Inflammatory macrophage (primary cell): ENCODE data around the gene SEMA4F.
"Not testable (repeated sequence)": the region's sequence is repeated elsewhere in the genome, so short reads cannot be mapped to it uniquely, and the experiment has no call there.

Experiments
- DNase-seq, 2 donors: peaks; one replicate each; pipeline ENCODE4 v3.0.0-alpha.2; 2020 to 2022
- total RNA-seq, 18 experiments: gene quantifications; one replicate each; lab custom pipeline; 2026; ENCODE audit warnings: mixed read lengths in 6 of 18, inconsistent platforms in 2 of 18; lab: John Stamatoyannopoulos, UW

SEMA4F gene, protein sequence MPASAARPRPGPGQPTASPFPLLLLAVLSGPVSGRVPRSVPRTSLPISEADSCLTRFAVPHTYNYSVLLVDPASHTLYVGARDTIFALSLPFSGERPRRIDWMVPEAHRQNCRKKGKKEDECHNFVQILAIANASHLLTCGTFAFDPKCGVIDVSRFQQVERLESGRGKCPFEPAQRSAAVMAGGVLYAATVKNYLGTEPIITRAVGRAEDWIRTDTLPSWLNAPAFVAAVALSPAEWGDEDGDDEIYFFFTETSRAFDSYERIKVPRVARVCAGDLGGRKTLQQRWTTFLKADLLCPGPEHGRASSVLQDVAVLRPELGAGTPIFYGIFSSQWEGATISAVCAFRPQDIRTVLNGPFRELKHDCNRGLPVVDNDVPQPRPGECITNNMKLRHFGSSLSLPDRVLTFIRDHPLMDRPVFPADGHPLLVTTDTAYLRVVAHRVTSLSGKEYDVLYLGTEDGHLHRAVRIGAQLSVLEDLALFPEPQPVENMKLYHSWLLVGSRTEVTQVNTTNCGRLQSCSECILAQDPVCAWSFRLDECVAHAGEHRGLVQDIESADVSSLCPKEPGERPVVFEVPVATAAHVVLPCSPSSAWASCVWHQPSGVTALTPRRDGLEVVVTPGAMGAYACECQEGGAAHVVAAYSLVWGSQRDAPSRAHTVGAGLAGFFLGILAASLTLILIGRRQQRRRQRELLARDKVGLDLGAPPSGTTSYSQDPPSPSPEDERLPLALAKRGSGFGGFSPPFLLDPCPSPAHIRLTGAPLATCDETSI
- 1.4 to 7.0 (median 3.4) reads per million in 18 experiments for total RNA-seq

DNA sequence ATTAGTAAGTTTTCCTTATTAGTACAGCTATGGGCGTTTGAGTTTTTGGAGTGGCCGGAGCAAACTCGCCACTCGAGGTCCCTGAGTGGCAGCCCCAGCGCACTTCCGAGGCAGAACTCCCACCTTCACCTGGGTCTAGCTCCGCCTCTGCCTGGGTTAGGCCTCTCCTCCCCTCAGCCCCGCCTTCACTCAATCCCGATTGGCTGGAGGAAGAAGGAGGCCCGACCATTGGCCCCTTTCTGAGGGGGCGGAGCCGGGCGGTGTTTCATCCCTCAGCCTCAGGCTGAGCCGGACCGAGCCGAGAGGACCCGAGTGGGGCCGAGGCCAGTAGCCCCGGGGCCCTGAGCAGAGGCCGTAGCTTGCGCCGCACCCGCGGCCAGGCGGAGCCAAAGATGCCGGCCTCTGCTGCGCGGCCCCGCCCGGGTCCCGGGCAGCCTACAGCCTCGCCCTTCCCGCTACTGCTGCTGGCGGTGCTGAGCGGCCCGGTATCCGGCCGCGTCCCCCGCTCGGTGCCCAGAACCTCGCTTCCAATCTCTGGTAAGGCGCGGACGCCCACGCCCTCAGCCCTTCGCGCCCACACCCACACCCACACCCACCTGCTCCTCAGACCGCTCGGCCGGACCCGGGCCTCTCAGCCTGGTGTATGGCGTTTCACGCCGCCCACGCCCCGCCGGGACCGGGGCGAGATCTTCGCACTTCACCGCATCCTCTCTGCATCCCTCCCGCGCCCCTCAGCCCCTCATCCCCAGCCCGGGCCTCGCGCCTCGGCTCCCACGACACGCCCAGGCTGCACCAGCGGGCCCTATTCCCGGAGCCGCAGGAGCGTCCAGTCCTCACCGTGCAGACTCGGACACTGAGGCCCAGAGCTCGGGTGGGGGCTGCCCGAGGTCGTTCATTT is at the start of gene SEMA4F:
Gene SEMA4F, plus strand, starts transcription at position 263 of the 898 bp plus-strand sequence. Its CDS starts 130 bp downstream, at position 393.
- DNase-seq: peak; percentile 92 to 93

GRCh38 chr2:74606927-74607326 is 47.1 kb upstream of the SEMA4F start:
- DNase-seq: no peak

GRCh38 chr2:74617122-74617521 is 36.9 kb upstream of the SEMA4F start:
- no peak for DNase-seq

DNA sequence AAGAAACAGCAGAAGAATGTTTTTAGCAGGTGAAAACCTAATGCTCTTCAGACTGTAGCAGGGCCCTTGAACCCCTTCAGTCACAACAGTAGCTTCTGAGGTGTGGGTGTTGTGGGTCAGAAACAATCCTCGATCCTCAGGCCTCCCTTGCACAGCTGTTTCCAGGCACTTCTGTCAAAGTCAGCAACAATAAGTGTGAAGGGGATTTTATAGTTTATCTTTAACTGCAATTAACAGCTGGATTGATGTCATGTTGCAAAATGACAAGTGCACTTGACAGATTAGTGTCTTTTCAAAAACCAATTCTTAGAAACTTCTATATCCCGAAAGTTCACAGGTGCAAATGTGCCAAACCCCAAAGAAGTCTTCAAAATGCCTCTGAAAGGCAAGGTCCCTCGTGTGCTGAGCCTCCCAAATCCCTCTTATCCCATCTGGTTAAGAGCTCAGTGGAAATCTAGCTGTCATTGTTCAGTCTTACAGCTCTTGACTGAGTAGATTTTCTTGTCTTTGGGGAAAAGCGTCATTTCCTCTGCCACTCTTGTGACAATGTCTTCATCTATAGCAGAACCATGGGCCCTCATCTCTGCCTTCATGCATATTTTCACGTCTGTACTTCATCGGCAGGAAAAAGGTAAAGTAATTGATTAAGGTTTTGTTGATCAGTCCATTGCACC is 35.5 kb upstream of the SEMA4F start:
- no peak for DNase-seq

DNA sequence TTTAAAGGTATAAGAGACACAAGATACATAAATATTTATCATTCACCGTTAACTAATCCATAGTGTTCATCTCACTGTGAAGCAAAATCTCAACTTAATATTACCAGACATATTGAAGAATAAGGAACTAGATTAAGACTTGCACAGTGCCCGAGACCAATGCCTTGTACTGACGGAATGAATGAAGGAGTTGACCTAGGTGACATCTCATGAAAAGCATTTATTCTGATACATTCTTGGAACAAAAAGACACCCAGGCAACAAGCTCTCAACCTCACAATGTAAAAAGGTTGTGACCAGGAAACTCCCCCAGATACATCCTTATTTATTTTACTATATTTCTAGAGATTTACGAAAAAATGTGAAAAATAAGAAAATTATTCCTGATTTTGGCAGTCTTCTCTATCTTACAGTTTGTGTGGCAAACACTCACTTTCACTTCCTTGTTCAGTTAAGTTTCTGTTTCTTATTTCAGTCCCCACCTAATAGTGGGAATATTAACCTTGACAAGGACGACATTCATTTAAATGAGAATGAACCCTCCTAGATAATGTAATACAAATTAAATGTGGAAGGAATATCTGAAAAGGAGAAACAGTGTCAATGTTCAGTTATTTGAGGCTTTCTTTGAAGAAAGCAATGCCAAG is 34.3 kb upstream of the SEMA4F start:
- DNase-seq: peak in 1 of 2 donors; percentile 16

DNA sequence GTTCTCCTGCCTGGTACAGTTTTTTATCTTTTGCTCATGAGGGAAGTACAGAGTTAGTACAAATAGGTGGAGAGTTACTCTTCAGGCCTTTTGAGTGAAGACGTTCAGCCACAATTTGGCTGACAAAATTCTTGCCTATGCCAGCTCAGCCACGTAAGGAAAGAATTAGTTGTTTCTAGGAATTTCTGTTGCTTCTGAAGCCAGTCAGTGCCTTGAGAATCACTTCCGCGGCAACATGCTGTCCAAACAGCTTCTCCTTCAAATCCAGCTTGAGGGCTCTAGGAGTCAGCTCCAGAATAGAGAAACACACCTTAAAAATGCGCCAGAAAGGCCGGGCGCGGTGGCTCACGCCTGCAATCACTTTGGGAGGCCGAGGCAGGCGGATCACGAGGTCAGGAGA is 33.4 kb upstream of the SEMA4F start:
- DNase-seq: no peak

GRCh38 chr2:74625658-74626425 is 28.2 kb upstream of the SEMA4F start:
- DNase-seq: no peak

DNA sequence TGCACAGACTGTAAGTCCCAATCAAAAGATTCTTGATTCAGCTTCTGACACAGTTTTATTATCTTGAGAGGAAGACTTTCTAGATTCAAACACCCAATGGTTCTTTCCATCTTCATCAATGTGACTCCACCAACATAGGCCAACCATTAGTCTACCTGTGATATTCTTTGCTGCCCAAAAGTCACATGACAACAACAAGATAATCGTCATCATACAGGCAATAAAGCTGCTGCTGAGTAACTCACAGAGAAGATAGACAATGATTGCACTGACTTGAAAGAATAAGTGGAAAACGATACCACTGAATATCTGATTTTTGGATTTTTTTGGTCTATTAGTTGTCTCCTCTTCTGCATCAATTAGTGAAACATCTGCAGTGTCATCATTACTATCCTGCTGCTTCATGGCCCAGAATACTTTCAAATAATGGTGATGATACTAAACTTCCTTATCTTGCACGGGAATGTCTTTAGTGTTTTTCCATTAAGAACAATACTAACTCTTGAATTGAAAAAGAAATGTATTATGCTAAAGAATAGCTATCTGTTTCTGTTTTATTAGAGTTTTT is 25.4 kb upstream of the SEMA4F start:
- no peak for DNase-seq

DNA sequence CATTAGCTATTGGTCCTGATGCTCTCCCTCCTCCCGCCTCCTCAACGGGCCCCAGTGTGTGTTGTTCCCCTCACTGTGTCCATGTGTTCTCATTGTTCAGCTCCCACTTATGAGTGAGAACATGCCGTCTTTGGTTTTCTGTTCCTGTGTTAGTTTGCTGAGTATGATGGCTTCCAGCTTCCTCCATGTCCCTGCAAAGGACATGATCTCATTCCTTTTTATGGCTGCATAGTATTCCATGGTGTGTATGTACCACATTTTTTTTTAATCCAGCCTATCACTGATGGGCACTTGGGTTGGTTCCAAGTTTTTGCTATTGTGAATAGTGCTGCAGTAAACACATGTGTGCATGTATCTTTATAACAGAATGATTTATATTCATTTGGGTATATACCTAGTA is 23.6 kb upstream of the SEMA4F start:
- DNase-seq: not testable (repeated sequence)

GRCh38 chr2:74632209-74632938 is 21.7 kb upstream of the SEMA4F start:
- DNase-seq: no peak

DNA sequence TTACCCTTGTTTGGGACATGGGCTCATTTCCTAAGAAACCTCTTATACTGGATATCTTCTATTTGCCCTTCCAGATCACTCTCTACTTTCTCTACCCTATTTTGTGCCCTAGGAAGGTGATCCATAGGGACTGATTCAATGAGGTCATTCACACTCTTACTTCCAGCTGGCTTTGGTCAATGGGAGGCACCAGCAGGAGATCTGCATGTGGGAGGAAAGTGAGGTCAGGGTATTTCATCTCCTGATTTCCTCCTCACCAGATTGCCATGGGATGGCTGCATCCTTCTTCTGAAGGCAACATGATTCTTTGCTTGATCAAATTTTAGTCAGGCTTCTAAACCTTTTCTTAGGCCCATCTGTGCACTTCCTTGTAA is 21.1 kb upstream of the SEMA4F start:
- DNase-seq: no peak

- no peak for DNase-seq
These were observed 14.5 kb upstream of the SEMA4F start for GRCh38 chr2:74639550-74639949.

DNA sequence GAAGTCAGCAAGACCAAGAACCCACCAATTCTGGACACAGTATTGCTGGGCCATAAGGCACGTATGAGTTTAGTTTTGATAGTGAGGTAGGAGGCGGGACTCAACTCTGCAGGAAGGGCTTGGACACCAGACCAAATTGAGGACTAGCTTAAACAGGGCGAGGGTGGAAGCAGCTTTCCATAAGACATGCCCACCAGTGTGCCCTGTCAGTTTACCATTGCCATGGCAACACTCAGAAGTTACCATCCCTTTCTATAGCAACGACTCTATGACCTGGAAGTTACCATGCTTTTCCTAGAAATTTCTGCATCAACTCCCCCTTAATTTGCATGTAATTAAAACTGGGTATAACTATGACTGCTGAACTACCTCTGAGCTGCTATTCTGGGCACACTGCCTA is 8.7 kb upstream of the SEMA4F start:
- DNase-seq: no peak

- DNase-seq: no peak
These were observed 7.8 kb upstream of the SEMA4F start for GRCh38 chr2:74646201-74646600.

GRCh38 chr2:74646834-74647482 is 7.1 kb upstream of the SEMA4F start:
- no peak for DNase-seq

DNA sequence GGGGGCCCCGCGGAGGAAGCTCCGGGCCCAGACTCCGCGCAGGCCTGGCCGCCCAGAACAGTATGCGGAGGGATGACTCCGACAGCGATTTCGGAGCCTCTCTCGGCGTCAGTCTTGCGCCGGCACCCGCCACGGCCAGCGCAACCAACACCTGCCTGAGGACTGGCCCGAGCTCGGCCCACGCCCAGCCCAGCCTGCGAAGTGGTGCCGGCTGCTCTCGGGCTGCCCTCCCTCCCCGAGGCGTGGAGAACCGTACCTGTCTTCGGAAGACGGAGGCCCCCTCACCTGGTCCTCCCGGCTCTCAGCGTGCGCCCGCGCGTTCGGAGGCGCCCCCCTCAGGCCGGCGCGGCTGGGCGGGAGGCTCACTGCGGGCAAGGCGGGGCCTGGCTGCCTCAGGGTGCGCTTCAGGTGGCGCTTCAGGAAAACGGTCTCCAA is 6.0 kb upstream of the SEMA4F start, which contains the start of gene M1AP:
Gene M1AP, minus strand, starts transcription at position 322 of the 435 bp plus-strand sequence. CDS start 8,055 bp downstream, outside the sequence.
- no peak for DNase-seq

- DNase-seq: no peak
These were observed 460 bp upstream of the SEMA4F start for GRCh38 chr2:74653589-74653984.

- DNase-seq: no peak
These were observed 1.5 kb downstream of the SEMA4F start for GRCh38 chr2:74655579-74655978.

GRCh38 chr2:74658516-74658915 is 4.5 kb downstream of the SEMA4F start:
- DNase-seq: no peak
